ENCODE measurements around the gene ELMO1. TPM values are rescaled to one million over a fixed set of nuclear protein-coding genes. Genes with fewer than 3 reads are reported as not detected.

ELMO1 gene
- total RNA-seq, 1 donor from 2014 or later, result 110 TPM

DNA sequence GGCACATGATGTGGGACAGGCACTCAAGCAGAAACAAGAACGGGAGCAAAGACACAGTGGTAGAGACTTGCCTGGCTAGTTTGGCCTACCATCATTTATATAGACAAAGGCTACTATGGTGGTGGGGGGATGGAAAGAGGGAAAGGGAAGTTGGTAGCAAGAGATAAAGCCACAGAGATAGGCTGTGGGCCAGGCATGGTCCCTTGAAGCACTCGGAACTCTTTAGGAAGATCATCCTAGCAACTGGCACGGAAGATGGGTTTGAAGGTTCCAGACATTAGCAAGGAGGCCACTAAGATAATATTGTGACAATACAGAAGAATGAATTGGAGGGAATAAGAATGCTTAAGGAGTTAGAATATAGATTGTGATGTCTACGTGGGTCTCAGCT, 319.6 kb downstream of the ELMO1 start:
- no peak for DNase-seq
- Mint-ChIP-seq H3K36me3 (ENCODE audit: low read depth) (peaks cover 84% of the 10 kb centered on the region), H3K27me3 (no peaks in the 10 kb centered on the region), H3K9me3 (peaks cover 10% of the 10 kb centered on the region), H3K4me3 (no peak overlapping the region), H3K27ac (peak overlapping the region; percentile 5), H3K4me1 (peaks cover 13% of the 10 kb centered on the region)
- intact Hi-C loops (cut with micrococcal nuclease), result no loop called here

DNA sequence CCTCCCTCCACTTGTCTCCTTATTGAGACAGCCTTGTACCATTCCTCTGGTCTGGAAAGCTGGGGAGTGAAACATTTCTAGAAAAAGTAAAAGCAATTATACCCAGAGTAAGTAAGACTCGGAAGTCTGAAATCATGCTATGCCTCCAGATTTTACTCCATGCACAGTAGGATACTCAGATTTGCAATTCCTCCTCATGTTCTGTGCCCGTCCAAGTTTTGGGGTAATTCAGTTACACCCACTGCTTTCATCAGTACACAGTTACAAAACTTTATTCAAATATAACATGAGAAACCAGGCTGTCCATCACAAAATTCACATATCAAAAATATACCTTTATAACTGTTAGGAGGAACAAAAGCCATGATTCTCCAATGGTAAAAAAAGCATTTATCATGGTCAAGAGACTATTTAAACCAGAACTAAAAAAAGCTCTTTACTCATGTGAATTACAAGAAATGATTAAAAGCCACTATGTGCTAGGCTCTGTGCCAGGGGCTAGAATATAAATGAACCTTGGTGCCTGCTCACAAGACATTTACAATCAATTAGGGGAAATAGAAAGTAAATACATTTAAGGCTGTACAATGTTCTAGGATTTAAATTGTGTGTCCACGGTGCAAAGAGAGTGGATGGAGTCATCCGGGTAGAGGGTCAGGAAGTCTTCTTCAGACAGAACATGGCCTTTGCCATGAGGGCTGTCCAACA, 320.2 kb downstream of the ELMO1 start:
- no peak for DNase-seq
- Mint-ChIP-seq H3K27ac (no peak overlapping the region), H3K4me3 (no peak overlapping the region), H3K27me3 (no peaks in the 10 kb centered on the region), H3K4me1 (peaks cover 9% of the 10 kb centered on the region), H3K9me3 (peaks cover 11% of the 10 kb centered on the region), H3K36me3 (ENCODE audit: low read depth) (peaks cover 78% of the 10 kb centered on the region)
- intact Hi-C loops (cut with micrococcal nuclease), result no loop called here

DNA sequence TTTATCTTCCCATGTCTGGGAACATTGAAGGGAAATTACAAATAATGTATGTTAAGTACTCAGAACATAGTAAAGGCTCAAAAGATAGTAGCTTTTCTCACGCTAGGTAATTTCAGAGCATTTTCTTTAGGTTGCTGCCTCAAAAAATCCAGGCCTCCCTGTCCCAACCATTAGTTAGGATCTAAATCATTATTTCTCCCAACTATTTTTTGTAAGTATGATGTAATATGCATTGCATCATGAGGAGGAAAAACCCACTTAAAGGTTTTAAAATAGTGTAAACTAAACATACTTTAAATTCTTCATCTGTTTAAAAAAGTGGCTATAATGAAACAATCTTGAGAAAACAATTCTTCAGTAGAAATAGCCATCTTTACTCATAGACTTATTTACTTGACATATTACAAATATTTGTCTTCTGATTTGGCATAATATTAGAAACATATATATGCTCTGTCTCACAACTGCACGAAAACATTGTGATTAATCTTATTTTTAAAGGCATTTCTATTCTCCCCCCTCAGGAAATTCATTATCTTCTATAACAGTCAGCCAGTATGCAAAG, 329.3 kb downstream of the ELMO1 start:
- H3K4me1 Mint-ChIP-seq, result peaks cover 30% of the 10 kb centered on the region
- intact Hi-C loops (cut with micrococcal nuclease), result no loop called here
- no peak for DNase-seq
- H3K27ac Mint-ChIP-seq, result no peak overlapping the region
- H3K36me3 Mint-ChIP-seq (ENCODE audit: low read depth), result peaks cover 29% of the 10 kb centered on the region
- no peak overlapping the region for H3K4me3 Mint-ChIP-seq
- peaks cover 17% of the 10 kb centered on the region for H3K9me3 Mint-ChIP-seq
- H3K27me3 Mint-ChIP-seq, result no peaks in the 10 kb centered on the region

DNA sequence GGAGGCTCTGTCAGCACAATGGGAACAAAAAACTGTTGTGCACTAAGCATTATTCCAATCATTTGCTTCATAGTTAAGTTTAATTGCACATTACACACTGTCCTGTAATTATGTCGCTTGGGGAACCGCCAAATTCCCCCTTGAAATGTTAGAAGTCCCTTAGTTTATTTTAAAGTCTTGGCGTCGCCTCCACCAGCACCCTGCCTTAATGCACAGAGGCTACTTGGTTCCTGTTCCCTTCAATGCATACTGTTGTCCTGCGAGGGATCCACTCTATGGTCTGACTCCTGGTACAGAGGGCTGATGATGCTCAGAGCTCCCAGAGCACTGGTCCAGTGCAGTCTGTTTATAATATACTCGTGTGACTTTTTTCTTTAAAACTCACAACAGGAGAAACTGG, 330.7 kb downstream of the ELMO1 start:
- intact Hi-C loops (cut with micrococcal nuclease), result no loop called here
- Mint-ChIP-seq H3K36me3 (ENCODE audit: low read depth) (peaks cover 32% of the 10 kb centered on the region), H3K27me3 (no peaks in the 10 kb centered on the region), H3K4me1 (peaks cover 39% of the 10 kb centered on the region), H3K4me3 (no peak overlapping the region), H3K27ac (no peak overlapping the region), H3K9me3 (peaks cover 18% of the 10 kb centered on the region)
- no peak for DNase-seq

DNA sequence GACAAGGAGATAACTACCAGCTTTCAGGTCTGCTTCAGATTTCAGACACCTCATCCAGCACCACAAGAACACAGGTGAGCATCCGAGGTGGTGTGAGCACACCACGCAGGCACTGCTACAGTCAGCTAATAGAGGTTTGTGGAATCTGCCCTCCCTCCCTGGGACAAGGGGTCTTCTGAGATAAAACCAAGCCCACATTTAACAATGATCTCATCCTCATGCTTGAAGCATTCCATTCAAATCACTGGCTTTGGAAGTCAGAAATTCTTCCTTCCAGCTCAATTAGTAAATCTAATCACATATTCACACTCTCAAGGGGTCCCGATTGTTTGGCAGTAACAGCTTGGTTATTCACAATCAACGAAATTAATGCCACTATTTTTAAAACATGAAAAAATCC, 331.4 kb downstream of the ELMO1 start:
- DNase-seq, result no peak
- Mint-ChIP-seq H3K27me3 (no peaks in the 10 kb centered on the region), H3K27ac (no peak overlapping the region), H3K9me3 (peaks cover 16% of the 10 kb centered on the region), H3K4me3 (no peak overlapping the region), H3K36me3 (ENCODE audit: low read depth) (peaks cover 30% of the 10 kb centered on the region), H3K4me1 (peaks cover 33% of the 10 kb centered on the region)
- intact Hi-C loops (cut with micrococcal nuclease), result no loop called here

DNA sequence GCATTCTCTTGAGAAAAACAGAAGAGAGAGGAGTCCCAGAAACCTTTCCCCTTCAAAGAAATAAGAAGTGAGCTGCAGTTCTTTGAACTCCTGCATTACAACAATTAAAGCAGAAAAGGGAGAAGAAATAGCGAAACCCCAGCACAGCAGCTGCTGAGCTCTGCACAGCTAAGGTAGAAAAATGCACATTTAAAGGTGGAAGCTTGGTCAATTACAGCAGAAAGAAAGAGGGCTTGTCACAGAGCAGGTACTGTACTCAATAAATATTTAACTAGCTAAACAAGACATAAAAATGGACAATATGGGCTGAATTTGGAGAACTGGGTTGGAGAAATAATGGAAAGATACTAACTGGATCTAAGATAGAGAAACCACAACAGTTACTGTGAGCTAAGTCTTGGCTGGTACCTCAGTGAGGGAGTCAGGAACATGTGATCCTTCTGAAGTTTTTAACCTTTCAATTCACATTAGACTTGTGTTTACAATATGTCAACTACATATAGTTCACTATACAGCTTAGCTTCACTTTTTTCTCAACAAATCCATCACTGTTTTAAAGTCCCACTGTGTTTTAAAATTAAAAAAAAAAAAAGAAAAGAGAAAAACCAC, 332.5 kb downstream of the ELMO1 start:
- no peak overlapping the region for H3K4me3 Mint-ChIP-seq
- intact Hi-C loops (cut with micrococcal nuclease), result no loop called here
- H3K27ac Mint-ChIP-seq, result no peak overlapping the region
- DNase-seq, result no peak
- H3K36me3 Mint-ChIP-seq (ENCODE audit: low read depth), result peaks cover 31% of the 10 kb centered on the region
- peaks cover 8% of the 10 kb centered on the region for H3K9me3 Mint-ChIP-seq
- peaks cover 30% of the 10 kb centered on the region for H3K4me1 Mint-ChIP-seq
- H3K27me3 Mint-ChIP-seq, result no peaks in the 10 kb centered on the region

DNA sequence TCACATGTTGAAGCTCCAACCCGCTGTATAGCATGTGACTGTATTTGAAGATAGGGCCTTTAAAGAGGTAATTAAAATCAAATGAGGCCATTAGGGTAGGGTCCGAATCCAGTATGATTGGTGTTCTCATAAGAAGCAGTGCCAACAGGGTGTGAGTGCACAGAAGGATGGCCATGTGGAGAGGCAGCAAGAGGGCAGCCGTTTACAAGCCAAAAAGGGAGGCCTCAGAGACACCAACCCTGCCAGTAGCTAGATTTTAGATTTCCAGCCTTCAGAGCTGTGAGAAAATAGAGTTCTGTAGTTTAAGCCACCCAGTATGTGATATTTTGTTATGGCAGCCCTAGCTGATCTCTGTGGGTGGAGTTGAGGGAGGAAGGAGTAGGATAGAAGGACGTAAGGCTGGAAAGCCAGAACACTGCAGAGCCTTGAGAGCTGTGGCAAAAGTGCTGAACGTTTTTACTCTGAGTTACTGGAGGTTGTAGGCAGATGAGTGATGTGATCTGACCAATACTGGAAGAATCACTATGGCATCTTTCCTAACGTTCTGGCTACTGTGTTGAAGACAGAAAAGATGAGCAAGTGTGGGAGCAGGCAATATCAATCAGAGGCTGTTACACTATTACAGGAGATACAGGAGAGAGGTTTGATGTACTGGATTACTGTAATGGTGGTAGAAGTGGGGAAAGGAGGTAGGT, 334.9 kb downstream of the ELMO1 start:
- DNase-seq, result no peak
- H3K27ac Mint-ChIP-seq, result peak overlapping the region; percentile 51
- intact Hi-C loops (cut with micrococcal nuclease), result loop anchor here (5.0 kb wide), 1 partner anchor 42 kb away; no protein-coding TSS in a partner anchor
- H3K27me3 Mint-ChIP-seq, result no peaks in the 10 kb centered on the region
- H3K9me3 Mint-ChIP-seq, result peaks cover 8% of the 10 kb centered on the region
- no peak overlapping the region for H3K4me3 Mint-ChIP-seq
- peaks cover 38% of the 10 kb centered on the region for H3K4me1 Mint-ChIP-seq
- H3K36me3 Mint-ChIP-seq (ENCODE audit: low read depth), result peaks cover 43% of the 10 kb centered on the region

DNA sequence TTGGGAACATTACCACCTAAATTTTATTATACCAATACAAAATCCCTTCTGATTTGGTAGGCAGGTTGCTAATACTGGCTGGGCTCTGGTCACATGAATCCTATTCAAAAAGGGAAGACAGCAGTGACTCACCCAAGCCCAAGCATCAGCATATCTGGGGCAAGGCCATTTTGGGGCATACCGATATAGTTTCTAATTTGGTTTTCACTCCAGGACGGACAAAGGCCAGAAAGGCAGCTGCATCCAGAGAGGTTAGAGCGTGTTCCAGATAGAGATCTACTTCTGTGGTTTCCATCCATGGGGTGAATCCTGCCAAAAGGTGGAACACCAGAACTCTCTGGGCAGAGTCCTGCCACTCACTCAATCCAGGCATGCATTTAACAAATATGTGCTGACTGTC, 335.8 kb downstream of the ELMO1 start:
- intact Hi-C loops (cut with micrococcal nuclease), result loop anchor here (5.0 kb wide), 1 partner anchor 41 kb away; no protein-coding TSS in a partner anchor
- Mint-ChIP-seq H3K27ac (peak overlapping the region; percentile 76), H3K4me3 (no peak overlapping the region), H3K27me3 (no peaks in the 10 kb centered on the region), H3K36me3 (ENCODE audit: low read depth) (peaks cover 46% of the 10 kb centered on the region), H3K4me1 (peaks cover 45% of the 10 kb centered on the region), H3K9me3 (peaks cover 8% of the 10 kb centered on the region)
- DNase-seq, result no peak

DNA sequence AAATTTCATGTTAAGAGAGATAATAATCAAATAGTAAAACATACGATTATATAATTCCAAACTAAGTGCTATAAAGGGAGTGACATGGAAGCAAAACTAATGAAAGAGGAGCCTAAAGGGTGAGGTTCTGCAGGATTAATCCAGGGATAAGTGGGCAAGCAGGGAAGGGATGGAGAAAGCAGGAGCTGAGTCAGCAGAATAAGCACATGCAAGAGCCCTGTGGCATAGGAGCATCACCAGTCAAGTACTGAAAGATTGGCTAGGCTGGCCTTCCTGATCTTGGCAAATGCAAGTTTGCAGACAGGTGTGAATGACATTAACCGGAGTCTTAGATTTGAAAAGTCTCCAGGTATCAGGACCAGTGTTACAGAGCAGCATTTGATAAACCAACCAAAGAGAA, 336.4 kb downstream of the ELMO1 start:
- H3K36me3 Mint-ChIP-seq (ENCODE audit: low read depth), result peaks cover 50% of the 10 kb centered on the region
- H3K4me1 Mint-ChIP-seq, result peaks cover 46% of the 10 kb centered on the region
- peaks cover 8% of the 10 kb centered on the region for H3K9me3 Mint-ChIP-seq
- intact Hi-C loops (cut with micrococcal nuclease), result loop anchor here (5.0 kb wide), 1 partner anchor 40 kb away; no protein-coding TSS in a partner anchor
- no peak for DNase-seq
- no peaks in the 10 kb centered on the region for H3K27me3 Mint-ChIP-seq
- H3K27ac Mint-ChIP-seq, result no peak overlapping the region
- no peak overlapping the region for H3K4me3 Mint-ChIP-seq

DNA sequence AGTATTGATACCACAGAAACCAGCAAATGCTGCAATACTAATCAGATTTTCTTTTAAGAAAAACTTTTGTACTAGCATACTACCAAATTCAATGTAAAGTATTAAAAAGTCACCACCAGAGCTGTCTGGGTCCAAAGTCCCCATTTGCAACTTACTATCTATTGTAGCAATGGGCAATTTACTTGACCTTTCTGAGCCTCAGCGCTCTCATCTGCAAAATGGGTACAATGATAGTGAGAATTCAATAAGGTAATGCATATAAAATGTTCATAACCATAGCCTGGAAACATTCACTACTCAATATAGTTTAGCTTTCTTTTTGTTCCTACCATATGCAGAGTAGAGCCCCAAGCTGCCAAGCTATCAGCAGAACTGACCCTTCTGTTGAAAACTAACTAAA, 337.2 kb downstream of the ELMO1 start:
- H3K27me3 Mint-ChIP-seq, result no peaks in the 10 kb centered on the region
- H3K4me3 Mint-ChIP-seq, result no peak overlapping the region
- intact Hi-C loops (cut with micrococcal nuclease), result loop anchor here (5.0 kb wide), 1 partner anchor 39 kb away; no protein-coding TSS in a partner anchor
- no peak for DNase-seq
- no peak overlapping the region for H3K27ac Mint-ChIP-seq
- H3K9me3 Mint-ChIP-seq, result peaks cover 8% of the 10 kb centered on the region
- peaks cover 41% of the 10 kb centered on the region for H3K4me1 Mint-ChIP-seq
- H3K36me3 Mint-ChIP-seq (ENCODE audit: low read depth), result peaks cover 47% of the 10 kb centered on the region

DNA sequence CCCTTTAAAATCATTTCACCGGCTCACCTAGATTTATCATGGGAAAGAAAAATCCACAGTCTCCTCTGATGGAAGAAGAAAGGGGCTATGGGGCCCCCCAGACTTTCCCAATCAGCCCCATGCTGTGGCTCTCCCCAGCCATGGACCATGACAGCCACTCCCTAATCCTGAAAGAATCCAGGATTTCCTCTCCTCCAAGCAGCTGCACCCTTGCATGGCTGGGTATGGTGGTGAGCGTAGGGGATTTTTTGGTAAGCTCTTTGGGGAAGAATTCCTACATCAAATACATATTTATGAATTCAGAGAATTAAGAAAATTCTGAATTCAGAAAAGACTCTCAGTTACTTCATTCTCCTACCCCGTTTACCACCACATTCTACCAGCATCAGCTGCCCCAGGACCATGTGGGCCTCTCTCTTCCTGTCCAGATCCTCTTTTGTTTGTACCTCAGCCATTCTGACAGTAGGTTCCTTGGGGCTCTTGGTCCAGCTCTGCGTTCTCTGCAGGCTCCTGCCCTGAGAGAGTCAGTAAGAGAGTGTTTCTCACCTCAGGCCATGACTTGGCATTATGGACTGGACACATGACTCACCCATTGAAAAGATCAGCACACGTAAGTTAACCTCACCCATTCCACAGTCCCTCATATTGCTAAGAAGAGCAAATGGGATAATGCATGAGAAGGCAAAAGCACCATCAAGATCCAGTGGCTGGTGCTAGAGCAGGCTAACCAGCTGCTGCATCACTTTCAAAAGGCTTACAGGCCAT, 337.8 kb downstream of the ELMO1 start:
- H3K4me1 Mint-ChIP-seq, result peaks cover 37% of the 10 kb centered on the region
- intact Hi-C loops (cut with micrococcal nuclease), result loop anchor here (5.0 kb wide), 1 partner anchor 39 kb away; no protein-coding TSS in a partner anchor
- no peak for DNase-seq

DNA sequence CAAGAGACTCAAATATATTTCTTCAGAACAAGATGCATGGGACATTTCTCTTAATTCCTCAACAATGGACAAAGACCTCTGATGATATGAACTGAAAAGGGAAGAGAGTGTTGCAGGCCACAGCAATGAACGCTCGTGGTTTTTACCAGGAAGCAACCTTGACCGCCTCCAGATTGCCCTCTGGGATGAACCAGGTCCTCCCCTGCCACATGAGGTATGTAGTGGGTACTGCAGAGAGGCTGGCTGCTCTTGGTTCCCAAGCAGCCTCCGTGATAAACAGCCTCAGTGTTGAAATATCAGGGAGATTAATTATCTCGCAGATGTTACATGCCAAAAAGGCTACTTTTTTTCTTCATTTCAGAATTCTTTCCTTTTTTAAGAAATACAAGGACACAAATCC, 338.8 kb downstream of the ELMO1 start:
- Mint-ChIP-seq H3K4me1 (peaks cover 33% of the 10 kb centered on the region), H3K9me3 (peaks cover 8% of the 10 kb centered on the region), H3K36me3 (ENCODE audit: low read depth) (peaks cover 47% of the 10 kb centered on the region), H3K27ac (no peak overlapping the region), H3K27me3 (no peaks in the 10 kb centered on the region), H3K4me3 (no peak overlapping the region)
- intact Hi-C loops (cut with micrococcal nuclease), result loop anchor here (5.0 kb wide), 1 partner anchor 38 kb away; no protein-coding TSS in a partner anchor
- no peak for DNase-seq

More for the DNA sequence above, 337.8 kb downstream of the ELMO1 start:
- Mint-ChIP-seq H3K36me3 (ENCODE audit: low read depth) (peaks cover 47% of the 10 kb centered on the region), H3K27ac (peak overlapping the region; percentile 32), H3K4me3 (no peak overlapping the region), H3K9me3 (peaks cover 8% of the 10 kb centered on the region), H3K27me3 (no peaks in the 10 kb centered on the region)

DNA sequence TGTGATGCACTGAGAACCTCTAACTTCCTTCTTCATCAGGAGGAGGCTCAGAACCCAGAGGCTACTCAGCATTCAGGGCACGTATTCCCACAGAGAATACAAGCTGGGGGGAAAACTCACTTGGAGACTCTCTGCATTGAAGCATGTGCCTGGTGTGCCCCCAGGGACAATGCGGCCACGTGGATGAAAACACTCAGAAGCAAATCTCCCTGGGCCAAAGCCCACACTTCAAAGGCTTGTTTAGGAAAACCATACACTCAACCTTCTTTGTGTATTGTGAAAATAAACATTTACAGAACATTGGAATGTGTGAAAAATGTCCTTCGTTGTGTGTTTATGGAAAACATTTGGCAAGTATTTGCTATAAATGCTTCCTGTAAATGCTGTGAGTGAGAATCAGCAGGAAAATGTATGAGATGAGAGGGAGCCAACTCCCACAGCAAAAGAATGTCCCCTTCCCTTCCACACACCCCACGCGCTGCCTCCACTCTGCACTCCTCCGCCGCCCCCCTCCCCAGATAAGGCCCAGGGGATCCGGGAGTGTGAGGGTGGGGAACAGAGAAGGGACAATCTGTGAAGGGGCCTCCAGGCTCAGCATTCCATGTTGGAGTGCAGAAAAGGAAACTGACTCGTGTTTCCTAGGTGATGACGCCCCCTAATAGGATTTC, 339.5 kb downstream of the ELMO1 start:
- Mint-ChIP-seq H3K27me3 (no peaks in the 10 kb centered on the region), H3K4me3 (no peak overlapping the region), H3K36me3 (ENCODE audit: low read depth) (peaks cover 46% of the 10 kb centered on the region), H3K4me1 (peaks cover 30% of the 10 kb centered on the region), H3K27ac (no peak overlapping the region), H3K9me3 (peaks cover 6% of the 10 kb centered on the region)
- intact Hi-C loops (cut with micrococcal nuclease), result no loop called here
- no peak for DNase-seq

Measured in activated CD4-positive, alpha-beta T cell treated with anti-CD3 and anti-CD28 coated beads, Interleukin-2, amount 10 ng/mL, durations not matched to agents 24 days and 14 days (primary cell).